ENCODE data around the gene AGMO.
"Not testable (repeated sequence)": the region's sequence is repeated elsewhere in the genome, so short reads cannot be mapped to it uniquely, and the experiment has no call there.

AGMO gene

DNA sequence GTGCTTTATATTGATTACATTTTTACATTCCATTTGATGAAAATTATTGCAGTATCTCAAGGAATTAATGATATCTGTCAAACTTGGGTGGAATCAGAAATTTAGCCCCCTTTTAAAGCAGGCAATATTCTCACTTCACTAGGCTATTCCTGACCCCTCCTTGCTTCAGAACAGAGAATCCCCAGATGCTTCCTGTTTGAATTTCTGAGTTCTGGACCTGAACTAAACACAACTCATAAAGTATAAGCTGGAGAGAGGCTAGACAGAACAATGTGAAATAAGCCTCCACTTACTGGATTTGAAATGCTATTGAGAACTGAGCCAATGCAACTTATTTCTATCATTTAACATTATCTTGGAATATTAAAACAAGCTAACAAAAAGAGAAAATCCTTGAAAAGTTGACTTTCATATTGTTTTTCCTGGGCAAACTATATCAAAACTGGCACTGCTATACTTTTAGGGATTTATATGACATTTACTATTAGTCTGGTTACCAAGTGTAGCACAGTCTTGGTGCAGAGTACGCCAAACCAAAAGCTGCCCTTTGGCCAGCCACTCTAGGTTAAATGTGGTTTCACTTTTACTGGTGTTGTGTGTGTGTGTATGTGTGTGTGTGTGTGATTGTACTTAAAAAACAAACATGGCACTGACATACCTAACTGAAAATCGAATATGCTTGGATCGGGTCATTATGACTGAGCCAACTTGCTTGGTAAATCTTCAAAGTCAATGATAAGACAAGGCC is 19.0 kb upstream of the AGMO start:
- no peak for ATAC-seq
- Mint-ChIP-seq H3K4me1 (no peaks in the 10 kb centered on the region), H3K4me3 (no peak overlapping the region)

DNA sequence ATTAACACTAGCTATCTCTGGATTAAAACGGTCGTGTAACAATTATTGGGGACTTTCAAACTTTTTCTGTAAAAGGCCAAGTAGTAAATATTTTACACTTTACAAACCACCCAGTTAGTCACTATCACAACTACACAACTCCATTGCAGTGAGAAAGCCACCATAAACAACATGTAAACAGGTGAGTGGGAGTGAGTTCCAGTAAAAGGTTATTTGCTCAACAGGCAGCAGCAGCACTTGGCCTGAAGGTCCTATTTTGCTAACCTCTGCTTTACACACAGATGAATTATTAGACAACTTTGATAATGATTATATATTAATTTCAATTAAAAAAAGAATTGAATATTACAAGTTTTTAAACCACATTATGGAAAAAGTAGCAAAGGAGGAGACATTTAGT is 15.8 kb upstream of the AGMO start:
- no peak for ATAC-seq
- Mint-ChIP-seq H3K27ac (no peak overlapping the region), H3K4me1 (no peaks in the 10 kb centered on the region), H3K9me3 (peaks cover 8 to 11% of the 10 kb centered on the region in 2 donors), H3K27me3 (no peaks in the 10 kb centered on the region), H3K4me3 (no peak overlapping the region)
- DNase-seq: no peak

More for the DNA sequence above, 19.0 kb upstream of the AGMO start:
- Mint-ChIP-seq H3K9me3 (peaks cover 6 to 10% of the 10 kb centered on the region in 2 donors), H3K27ac (no peak overlapping the region), H3K27me3 (no peaks in the 10 kb centered on the region)
- DNase-seq: no peak

DNA sequence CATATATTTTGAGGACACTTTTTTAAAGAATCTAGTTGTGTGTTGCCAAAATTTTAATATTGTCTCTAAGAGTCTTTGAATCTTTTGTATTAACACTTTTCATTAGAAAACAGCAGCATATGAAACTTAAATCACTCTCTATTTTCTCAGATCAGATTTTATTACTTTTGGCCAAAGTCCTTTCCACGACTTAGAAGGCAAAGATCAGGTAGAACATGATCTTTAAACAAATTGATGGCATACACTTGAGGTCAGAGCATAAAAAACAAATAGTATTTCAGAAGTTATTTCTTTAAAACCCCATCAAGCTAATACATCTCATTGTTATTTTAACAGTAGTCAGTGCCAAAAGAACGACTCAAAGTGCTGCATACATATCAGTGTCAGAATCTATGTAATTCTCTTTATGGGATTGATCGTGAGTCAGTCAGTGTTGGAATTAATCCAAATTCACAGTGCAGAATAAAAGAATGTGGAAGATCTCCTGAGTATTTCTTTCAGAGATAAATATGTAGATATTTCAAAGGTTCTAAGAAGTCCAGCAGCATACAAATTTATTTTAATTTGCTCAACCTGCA is 9.6 kb upstream of the AGMO start:
- DNase-seq: no peak
- peaks cover 8 to 19% of the 10 kb centered on the region in 2 donors for H3K9me3 Mint-ChIP-seq
- no peak for ATAC-seq

DNA sequence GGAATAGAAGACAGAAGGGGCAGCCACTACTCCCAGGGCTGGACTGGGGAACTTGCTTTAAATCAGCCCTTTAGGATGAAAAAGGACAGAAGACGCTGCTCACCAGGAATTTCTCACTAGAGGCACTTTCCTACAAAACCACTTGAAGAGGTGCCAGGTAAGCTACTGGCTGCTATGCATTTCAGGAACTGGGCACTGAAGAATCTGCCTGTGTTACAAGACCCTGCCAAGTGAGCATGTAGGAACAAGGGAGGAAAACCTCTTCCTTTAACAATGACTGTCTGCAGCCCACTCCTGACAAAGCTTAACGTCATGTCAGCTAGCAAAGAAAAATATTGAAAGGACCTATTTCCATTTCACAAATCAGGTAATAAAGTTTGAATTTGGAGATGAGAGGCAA is 5.8 kb upstream of the AGMO start:
- H3K4me1 Mint-ChIP-seq: no peaks in the 10 kb centered on the region
- H3K27me3 Mint-ChIP-seq: no peaks in the 10 kb centered on the region
- no peak for ATAC-seq
- no peak overlapping the region for H3K27ac Mint-ChIP-seq
- no peak for DNase-seq
- no peak overlapping the region for H3K4me3 Mint-ChIP-seq
- H3K9me3 Mint-ChIP-seq: peaks cover 0 to 14% of the 10 kb centered on the region in 2 donors

More for the DNA sequence above, 9.6 kb upstream of the AGMO start:
- Mint-ChIP-seq H3K4me1 (no peaks in the 10 kb centered on the region), H3K27me3 (no peaks in the 10 kb centered on the region), H3K4me3 (no peak overlapping the region), H3K27ac (no peak overlapping the region)

DNA sequence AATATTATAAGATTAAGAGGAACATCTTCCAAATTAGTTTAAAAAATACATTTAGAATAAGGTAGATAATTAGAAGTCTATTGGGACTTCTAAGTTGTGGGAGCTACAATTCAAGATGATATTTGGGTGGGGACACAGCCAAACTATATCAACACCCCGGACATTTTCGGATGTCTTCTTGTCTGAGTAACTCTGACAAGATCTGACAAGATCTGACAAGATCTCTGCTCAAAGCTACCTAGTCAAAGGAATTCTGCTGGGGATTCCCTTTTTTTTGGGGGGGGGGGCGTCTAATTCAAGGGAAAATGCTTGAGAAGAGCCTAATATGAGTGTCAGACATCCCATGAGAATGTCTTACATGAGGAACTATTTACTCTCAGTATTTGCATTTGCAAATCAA is 5.2 kb upstream of the AGMO start:
- H3K9me3 Mint-ChIP-seq: peaks cover 0 to 14% of the 10 kb centered on the region in 2 donors
- H3K27ac Mint-ChIP-seq: no peak overlapping the region
- no peak overlapping the region for H3K4me3 Mint-ChIP-seq
- H3K4me1 Mint-ChIP-seq: no peaks in the 10 kb centered on the region
- ATAC-seq (no peak), DNase-seq (no peak)
- no peaks in the 10 kb centered on the region for H3K27me3 Mint-ChIP-seq

DNA sequence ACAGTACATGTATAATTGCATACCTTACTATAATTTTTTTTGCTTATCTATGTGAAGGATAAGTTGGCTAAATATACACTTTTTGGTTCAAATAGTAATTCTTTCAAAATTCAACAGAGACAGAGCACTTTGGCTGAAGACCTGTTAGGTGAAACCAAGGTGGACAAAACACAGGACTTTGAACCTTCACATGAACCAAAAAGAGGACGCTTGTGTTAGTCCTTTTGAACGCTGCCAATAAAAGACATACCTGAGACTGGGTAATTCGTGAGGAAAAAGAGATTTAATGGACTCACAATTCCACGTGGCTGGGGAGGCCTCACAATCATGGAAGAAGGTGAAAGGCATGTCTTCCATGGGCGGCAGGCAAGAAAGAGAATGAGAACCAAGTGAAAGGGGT is 4.7 kb upstream of the AGMO start:
- no peak for DNase-seq
- no peak overlapping the region for H3K27ac Mint-ChIP-seq

DNA sequence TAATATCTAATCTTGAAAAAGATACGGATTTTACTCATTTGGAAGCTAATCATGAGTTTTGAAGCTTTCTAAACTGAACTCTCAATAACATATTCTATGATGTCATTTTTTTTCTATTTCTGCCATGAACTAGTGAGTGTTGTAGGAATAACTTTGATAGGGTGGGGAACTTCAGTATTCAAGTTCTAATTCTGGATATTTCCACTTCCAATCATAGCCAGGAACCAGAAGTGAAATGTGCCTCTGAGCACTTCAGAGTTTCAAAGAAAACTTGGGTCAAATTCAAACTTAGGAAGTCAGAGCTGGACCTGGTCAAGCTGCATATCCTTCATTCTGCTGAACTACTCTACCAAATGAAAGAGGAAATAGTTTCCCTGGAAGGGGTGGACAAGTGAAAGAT is 847 bp downstream of the AGMO start:
- H3K9me3 Mint-ChIP-seq: peaks cover 0 to 6% of the 10 kb centered on the region in 2 donors
- ATAC-seq (no peak), DNase-seq (no peak)
- H3K4me1 Mint-ChIP-seq: no peaks in the 10 kb centered on the region
- H3K27me3 Mint-ChIP-seq: no peaks in the 10 kb centered on the region
- H3K27ac Mint-ChIP-seq: no peak overlapping the region
- no peak overlapping the region for H3K4me3 Mint-ChIP-seq

More for the DNA sequence above, 4.7 kb upstream of the AGMO start:
- Mint-ChIP-seq H3K9me3 (peaks cover 0 to 14% of the 10 kb centered on the region in 2 donors), H3K27me3 (no peaks in the 10 kb centered on the region), H3K4me3 (no peak overlapping the region), H3K4me1 (no peaks in the 10 kb centered on the region)
- ATAC-seq: no peak

DNA sequence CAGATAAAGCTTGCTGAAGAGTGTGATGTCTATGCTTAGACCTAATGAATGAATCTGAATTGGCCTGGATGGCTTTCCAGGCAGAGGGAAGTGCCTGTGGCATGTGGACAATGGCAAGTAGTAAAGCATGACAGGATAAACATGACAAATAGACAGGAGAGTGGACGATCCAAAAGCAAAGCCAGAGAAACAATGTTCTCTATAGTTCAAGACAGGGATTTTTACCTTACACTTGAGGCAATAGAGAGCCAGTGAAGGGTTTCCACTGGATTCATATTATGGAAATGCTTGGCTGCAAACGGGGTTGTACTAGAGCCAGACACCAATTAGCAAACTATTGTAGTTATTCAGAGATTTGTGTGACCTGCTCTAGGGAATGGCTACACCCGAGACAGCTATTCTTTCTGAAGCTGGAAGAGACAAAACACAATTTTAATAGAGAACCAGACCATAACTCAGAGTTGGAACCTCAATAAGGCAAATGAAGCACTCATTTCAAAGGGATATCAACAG is 2.3 kb downstream of the AGMO start:
- Mint-ChIP-seq H3K4me3 (no peak overlapping the region), H3K27me3 (no peaks in the 10 kb centered on the region), H3K27ac (no peak overlapping the region), H3K9me3 (peaks cover 0 to under 1% of the 10 kb centered on the region in 2 donors), H3K4me1 (no peaks in the 10 kb centered on the region)
- ATAC-seq (no peak), DNase-seq (no peak)

DNA sequence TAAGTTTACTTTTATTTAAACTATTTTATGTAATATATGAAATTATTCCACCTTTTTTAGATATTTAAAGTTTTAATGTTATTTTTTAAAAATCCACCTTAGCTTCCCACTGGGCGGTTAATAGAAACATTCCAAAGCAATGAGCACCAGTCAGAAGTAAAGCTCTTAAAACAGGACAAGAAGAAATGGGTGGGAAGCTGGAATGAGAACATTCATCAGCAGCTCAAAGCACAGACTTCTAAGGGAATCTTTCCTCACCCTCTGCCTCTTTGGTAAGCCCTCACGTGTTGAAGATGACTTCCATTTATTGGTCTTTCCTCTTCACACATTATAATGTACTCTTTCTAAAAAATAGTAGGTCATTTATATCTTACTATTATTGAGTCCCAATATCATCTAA is 3.1 kb downstream of the AGMO start:
- no peaks in the 10 kb centered on the region for H3K27me3 Mint-ChIP-seq
- H3K4me1 Mint-ChIP-seq: no peaks in the 10 kb centered on the region
- H3K9me3 Mint-ChIP-seq: no peaks in the 10 kb centered on the region
- no peak overlapping the region for H3K4me3 Mint-ChIP-seq
- DNase-seq (no peak), ATAC-seq (no peak)
- H3K27ac Mint-ChIP-seq: no peak overlapping the region

DNA sequence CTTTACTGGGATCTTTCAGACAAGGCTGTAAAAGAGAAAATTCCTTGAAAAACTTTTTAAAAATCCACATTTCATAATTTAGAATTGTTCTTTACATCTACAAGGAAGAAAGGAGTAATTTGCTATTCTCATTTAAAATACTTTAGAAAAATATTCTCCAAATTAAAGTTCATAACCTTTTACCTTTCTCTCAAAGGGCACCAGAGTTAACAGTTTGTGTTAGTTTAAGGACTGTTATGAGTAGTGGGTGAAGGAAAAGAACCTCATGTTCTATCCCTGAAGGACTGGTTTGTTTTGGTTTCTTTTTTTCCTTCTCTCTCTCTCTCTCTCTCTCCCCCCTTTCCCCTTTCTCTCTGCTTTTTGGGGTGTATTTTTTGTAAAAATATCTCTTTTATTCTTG is 4.1 kb downstream of the AGMO start:
- H3K4me3 Mint-ChIP-seq: no peak overlapping the region
- no peak overlapping the region for H3K27ac Mint-ChIP-seq
- ATAC-seq (no peak), DNase-seq (no peak)
- no peaks in the 10 kb centered on the region for H3K9me3 Mint-ChIP-seq
- no peaks in the 10 kb centered on the region for H3K27me3 Mint-ChIP-seq
- no peaks in the 10 kb centered on the region for H3K4me1 Mint-ChIP-seq

DNA sequence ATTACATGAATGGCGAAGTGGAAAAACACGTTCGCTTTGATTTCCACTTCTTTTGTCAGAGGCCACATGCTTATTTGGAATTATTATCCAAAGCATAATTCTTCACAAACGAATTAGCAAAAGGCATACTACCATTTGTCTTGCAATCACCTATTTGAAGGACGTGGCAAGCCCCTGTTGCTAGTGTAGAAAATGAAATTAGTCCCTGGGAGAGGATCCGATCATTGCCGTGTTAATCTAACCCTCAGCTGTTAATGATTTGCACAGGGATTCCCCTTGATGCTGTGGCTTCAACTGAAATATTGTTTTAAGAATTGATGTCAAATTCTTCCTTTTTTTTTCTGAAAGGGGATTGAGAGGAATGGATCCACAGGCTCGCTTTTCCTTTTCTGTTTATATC is 4.6 kb downstream of the AGMO start:
- ATAC-seq (no peak), DNase-seq (no peak)
- Mint-ChIP-seq H3K4me1 (no peaks in the 10 kb centered on the region), H3K9me3 (no peaks in the 10 kb centered on the region), H3K4me3 (no peak overlapping the region), H3K27ac (no peak overlapping the region), H3K27me3 (no peaks in the 10 kb centered on the region)

DNA sequence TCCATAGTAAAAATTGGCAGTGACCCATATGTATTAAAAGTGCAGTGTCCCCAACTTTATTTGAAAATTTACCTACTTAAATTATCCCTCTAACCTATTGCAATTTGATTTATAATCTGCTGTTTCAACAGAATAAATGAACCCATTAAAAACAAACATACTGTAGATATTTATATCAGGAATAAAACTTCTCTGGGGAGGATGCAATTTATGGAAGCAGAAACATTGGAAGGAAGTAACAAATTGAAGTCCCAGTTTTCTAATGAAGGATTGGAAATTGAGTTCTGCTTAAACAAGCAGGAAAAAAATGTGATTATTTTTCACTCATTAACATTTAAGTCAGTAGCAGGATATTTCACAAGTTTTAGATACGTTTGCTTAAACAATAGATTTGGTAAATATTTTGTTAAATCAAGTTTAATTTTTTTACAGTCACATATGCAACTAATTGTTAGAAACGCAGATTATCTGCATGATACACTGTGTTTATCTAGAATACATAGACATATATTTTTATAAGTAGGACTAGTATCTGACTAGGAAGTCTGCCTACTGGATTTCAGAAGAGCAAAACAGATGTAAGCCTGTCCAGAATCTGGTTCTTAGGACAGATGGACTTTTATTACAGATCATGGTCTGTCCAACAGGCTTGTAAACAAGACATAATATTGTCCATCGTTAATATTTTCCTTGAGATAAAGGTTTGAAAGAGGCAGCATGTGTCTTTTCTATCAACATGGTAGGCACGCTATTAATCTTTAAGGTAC is 5.3 kb downstream of the AGMO start:
- ATAC-seq (no peak), DNase-seq (no peak)
- H3K27me3 Mint-ChIP-seq: no peaks in the 10 kb centered on the region
- H3K4me3 Mint-ChIP-seq: no peak overlapping the region
- H3K9me3 Mint-ChIP-seq: no peaks in the 10 kb centered on the region
- no peak overlapping the region for H3K27ac Mint-ChIP-seq
- H3K4me1 Mint-ChIP-seq: no peaks in the 10 kb centered on the region

DNA sequence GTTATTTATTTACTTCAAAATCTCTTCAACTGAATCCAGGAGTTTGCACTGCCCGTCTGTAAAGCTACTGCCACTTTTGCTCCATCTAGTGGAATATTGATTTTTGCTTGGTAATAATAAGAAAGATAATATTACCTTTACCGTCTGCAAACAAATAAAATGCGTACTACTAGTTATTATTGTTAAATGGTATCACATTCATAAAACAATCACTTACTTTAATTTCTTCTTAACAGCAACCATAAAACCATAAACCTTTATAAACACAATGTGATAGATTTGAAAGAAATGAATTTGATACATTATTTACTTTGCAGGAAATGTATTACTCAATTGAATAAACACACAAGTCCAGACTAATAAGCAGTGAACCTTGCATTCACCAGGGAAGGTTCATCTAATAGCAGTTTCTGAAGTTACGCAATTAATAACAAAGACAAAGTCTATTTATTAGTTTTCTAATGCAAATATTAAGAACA is 6.4 kb downstream of the AGMO start:
- no peak overlapping the region for H3K4me3 Mint-ChIP-seq
- DNase-seq (no peak), ATAC-seq (no peak)
- no peaks in the 10 kb centered on the region for H3K27me3 Mint-ChIP-seq
- no peaks in the 10 kb centered on the region for H3K9me3 Mint-ChIP-seq
- H3K27ac Mint-ChIP-seq: no peak overlapping the region
- no peaks in the 10 kb centered on the region for H3K4me1 Mint-ChIP-seq

DNA sequence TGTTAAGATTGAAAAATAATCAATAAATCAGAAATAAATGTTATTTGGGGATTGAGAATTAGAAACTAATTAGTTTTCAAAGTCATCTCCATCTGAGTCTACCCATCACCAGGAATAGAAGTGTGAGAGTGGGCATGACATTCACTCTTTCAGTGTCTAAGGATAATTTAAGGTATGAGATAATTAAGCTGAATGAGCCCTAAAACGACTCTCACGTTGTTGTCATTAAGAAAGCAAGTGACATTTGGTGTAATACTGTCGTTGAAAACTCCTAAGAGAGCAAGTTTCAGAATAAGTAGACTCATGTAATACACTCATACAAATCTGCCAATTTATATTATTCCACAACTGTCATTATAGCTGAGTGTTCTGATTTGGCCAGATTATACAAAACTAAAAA is 7.1 kb downstream of the AGMO start:
- DNase-seq: no peak
- no peak overlapping the region for H3K27ac Mint-ChIP-seq
- no peak overlapping the region for H3K4me3 Mint-ChIP-seq
- H3K27me3 Mint-ChIP-seq: no peaks in the 10 kb centered on the region
- H3K4me1 Mint-ChIP-seq: no peaks in the 10 kb centered on the region
- no peak for ATAC-seq
- no peaks in the 10 kb centered on the region for H3K9me3 Mint-ChIP-seq

DNA sequence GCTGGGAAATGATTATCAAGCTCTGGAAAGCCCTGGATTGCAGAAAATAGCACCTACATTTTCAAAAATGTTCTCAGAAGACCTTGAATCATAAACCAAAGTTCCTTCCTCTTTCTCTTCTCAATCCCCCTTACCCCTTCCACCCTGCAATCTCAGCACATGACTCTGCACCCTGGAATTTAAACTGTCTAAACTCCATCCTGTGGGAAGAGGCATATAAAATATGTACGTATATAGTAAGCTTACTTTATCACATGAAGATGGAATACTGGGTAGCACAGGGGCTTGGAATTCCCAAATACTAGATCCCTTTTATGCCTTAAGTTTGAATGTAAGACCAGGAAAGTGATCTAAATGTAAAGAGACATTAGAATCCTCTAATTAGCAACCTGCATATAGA is 7.7 kb downstream of the AGMO start:
- no peaks in the 10 kb centered on the region for H3K27me3 Mint-ChIP-seq
- DNase-seq (no peak), ATAC-seq (no peak)
- no peaks in the 10 kb centered on the region for H3K9me3 Mint-ChIP-seq
- H3K27ac Mint-ChIP-seq: no peak overlapping the region
- no peak overlapping the region for H3K4me3 Mint-ChIP-seq
- H3K4me1 Mint-ChIP-seq: no peaks in the 10 kb centered on the region

DNA sequence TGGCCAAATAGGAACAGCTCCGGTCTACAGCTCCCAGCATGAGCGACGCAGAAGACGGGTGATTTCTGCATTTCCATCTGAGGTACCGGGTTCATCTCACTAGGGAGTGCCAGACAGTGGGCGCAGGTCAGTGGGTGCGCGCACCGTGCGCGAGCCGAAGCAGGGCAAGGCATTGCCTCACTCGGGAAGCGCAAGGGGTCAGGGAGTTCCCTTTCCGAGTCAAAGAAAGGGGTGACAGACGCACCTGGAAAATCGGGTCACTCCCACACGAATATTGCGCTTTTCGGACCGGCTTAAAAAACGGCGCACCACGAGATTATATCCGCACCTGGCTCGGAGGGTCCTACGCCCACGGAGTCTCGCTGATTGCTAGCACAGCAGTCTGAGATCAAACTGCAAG is 14.5 kb downstream of the AGMO start:
- H3K9me3 Mint-ChIP-seq, H3K4me1 Mint-ChIP-seq, DNase-seq, H3K27ac Mint-ChIP-seq, H3K27me3 Mint-ChIP-seq, ATAC-seq, H3K4me3 Mint-ChIP-seq: not testable (repeated sequence)

All from stimulated activated naive CD8-positive, alpha-beta T cell treated with anti-CD3 and anti-CD28 coated beads, Interleukin-15, amount 100 ng/mL, for 72 hours (primary cell).